ENCODE measurements around the gene PLCE1. TPM values are rescaled to one million over a fixed set of nuclear protein-coding genes. Genes with fewer than 3 reads are reported as not detected.

The PLCE1 gene
- total and polyA plus RNA-seq, 2 donors (not counting 3 experiments of a cell fraction or from before 2014, with no cell fraction given) = 0.01 to 0.04 TPM

GRCh38 chr10:94042834-94043175 lies 49.1 kb downstream of the PLCE1 start:
- dilution Hi-C loops (cut with MboI; ENCODE audit: extremely low pct_ligation_motif_present, low sequenced_read_pairs) = no loop called here
- FAIRE-seq (no peak), DNase-seq (ENCODE audit: low read depth, low spot score) (no peak)
- H3K4me2 ChIP-seq (ENCODE audit: insufficient read depth, low read length) = no peak overlapping the region
- ChIA-PET POLR2A (no interaction called here), CTCF (no interaction called here)
- BruUV-seq (replicated peaks) = no TSS peak
- H3K4me3 ChIP-seq (replicated peaks in 1 of 3; ENCODE audit: insufficient read depth in 1 of 3, low read depth in 1 of 3, low read length in 3 of 3) = no peak overlapping the region
- TF ChIP-seq POLR2AphosphoS5 (IDR thresholded peaks at IDR 0.05; ENCODE audit: insufficient read depth, low read depth, low read length) (no peak), CTCF (IDR thresholded peaks at IDR 0.05; ENCODE audit: extremely low read depth in 1 of 2, insufficient read depth in 1 of 2, low read depth in 1 of 2, low read length in 2 of 2) (no peak), POLR2A (IDR thresholded peaks at IDR 0.05; ENCODE audit: low read depth, low read length) (no peak), EZH2 (IDR thresholded peaks at IDR 0.05; ENCODE audit: borderline replicate concordance, low read depth, low read length, severe bottlenecking) (no peak), JUN (IDR thresholded peaks at IDR 0.05; ENCODE audit: borderline replicate concordance, insufficient read depth, insufficient read length, low read depth) (no peak), FOS (IDR thresholded peaks at IDR 0.05; ENCODE audit: borderline replicate concordance, insufficient read depth, low read length) (no peak), MYC (IDR thresholded peaks at IDR 0.05; ENCODE audit: low read depth, low read length) (no peak), GATA2 (IDR thresholded peaks at IDR 0.05; ENCODE audit: insufficient read depth, insufficient read length, low read depth, low read length) (no peak)
- TF ChIP-seq, protein P1, sequence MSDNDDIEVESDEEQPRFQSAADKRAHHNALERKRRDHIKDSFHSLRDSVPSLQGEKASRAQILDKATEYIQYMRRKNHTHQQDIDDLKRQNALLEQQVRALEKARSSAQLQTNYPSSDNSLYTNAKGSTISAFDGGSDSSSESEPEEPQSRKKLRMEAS (IDR thresholded peaks at IDR 0.05; ENCODE audit: insufficient read depth, insufficient read length) = no peak
- no peak overlapping the region for H2AFZ ChIP-seq (ENCODE audit: low read depth, low read length)
- no peaks in the 10 kb centered on the region for H3K27me3 ChIP-seq (ENCODE audit: control insufficient read depth in 2 of 2, insufficient read depth in 2 of 2, low read length in 2 of 2)
- no peak overlapping the region for H3K27ac ChIP-seq (ENCODE audit: insufficient read depth, low read depth, low read length)
- no peaks in the 10 kb centered on the region for H3K36me3 ChIP-seq (ENCODE audit: control insufficient read depth in 2 of 2, extremely low read depth in 1 of 2, insufficient read depth in 2 of 2, low read length in 2 of 2)
- no peaks in the 10 kb centered on the region for H4K20me1 ChIP-seq (replicated peaks; ENCODE audit: control insufficient read depth, extremely low read depth, insufficient read depth, low read length)
- H3K9me3 ChIP-seq (replicated peaks; ENCODE audit: control insufficient read depth, insufficient read depth, low read length) = no peaks in the 10 kb centered on the region
- H3K9me1 ChIP-seq (replicated peaks; ENCODE audit: control insufficient read depth, extremely low read depth, insufficient read depth, low read length) = no peaks in the 10 kb centered on the region
- H3K4me1 ChIP-seq (ENCODE audit: control insufficient read depth, extremely low read depth, insufficient read depth, low read length) = no peaks in the 10 kb centered on the region
- no peak overlapping the region for H3K9ac ChIP-seq (replicated peaks; ENCODE audit: extremely low read depth, insufficient read depth, low read length)
- H3K79me2 ChIP-seq (ENCODE audit: control insufficient read depth, insufficient read depth, low read length) = no peaks in the 10 kb centered on the region
- intact Hi-C loops (cut with micrococcal nuclease) = no loop called here

Other genes starting within 250 kb of the PLCE1 start
- gene LGI1, start 236.0 kb upstream of the PLCE1 start, total RNA-seq = not detected in 2 replicates
- gene LGI1, start 236.0 kb upstream of the PLCE1 start, polyA plus RNA-seq = not detected in 2 replicates
- 3.3 and 4.1 TPM in 2 replicates for gene SLC35G1, start 100.0 kb upstream of the PLCE1 start, total RNA-seq
- 2.4 and 2.5 TPM in 2 replicates for gene SLC35G1, start 100.0 kb upstream of the PLCE1 start, polyA plus RNA-seq

Measured in endothelial cell of umbilical vein (primary cell).